ENCODE results near the gene PDE4D.

PDE4D gene

DNA sequence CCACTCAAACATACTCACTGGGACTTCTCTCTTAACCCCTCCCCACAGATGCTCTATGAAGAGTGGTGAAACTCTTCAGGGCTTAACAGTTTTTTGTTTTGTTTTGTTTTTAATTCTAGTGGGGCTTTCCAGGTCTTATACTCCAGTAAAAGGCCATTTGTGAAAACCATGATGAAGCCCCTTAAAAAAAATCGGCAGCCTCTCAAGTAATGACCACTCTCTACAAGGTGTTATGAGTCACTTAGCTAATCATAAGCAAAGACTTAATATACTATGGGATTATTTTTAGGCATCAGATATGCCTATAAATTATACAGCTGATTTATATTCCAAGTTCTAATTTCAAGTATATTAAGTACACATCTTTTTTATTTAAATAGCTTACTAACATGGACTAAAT is 702.8 kb downstream of the PDE4D start:
- Histone ChIP-seq H3K27me3 (ENCODE audit: insufficient read depth, poor library complexity, severe bottlenecking) (no peaks in the 10 kb centered on the region), H3K27ac (replicated peaks) (no peak overlapping the region), H3K4me3 (replicated peaks; ENCODE audit: insufficient read depth, low read length) (no peak overlapping the region)
- TF ChIP-seq, protein P1, sequence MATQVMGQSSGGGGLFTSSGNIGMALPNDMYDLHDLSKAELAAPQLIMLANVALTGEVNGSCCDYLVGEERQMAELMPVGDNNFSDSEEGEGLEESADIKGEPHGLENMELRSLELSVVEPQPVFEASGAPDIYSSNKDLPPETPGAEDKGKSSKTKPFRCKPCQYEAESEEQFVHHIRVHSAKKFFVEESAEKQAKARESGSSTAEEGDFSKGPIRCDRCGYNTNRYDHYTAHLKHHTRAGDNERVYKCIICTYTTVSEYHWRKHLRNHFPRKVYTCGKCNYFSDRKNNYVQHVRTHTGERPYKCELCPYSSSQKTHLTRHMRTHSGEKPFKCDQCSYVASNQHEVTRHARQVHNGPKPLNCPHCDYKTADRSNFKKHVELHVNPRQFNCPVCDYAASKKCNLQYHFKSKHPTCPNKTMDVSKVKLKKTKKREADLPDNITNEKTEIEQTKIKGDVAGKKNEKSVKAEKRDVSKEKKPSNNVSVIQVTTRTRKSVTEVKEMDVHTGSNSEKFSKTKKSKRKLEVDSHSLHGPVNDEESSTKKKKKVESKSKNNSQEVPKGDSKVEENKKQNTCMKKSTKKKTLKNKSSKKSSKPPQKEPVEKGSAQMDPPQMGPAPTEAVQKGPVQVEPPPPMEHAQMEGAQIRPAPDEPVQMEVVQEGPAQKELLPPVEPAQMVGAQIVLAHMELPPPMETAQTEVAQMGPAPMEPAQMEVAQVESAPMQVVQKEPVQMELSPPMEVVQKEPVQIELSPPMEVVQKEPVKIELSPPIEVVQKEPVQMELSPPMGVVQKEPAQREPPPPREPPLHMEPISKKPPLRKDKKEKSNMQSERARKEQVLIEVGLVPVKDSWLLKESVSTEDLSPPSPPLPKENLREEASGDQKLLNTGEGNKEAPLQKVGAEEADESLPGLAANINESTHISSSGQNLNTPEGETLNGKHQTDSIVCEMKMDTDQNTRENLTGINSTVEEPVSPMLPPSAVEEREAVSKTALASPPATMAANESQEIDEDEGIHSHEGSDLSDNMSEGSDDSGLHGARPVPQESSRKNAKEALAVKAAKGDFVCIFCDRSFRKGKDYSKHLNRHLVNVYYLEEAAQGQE (IDR thresholded peaks at IDR 0.05; ENCODE audit: insufficient replicate concordance, low read depth), result no peak
- TF ChIP-seq POLR2AphosphoS5 (IDR thresholded peaks at IDR 0.05; ENCODE audit: low read depth) (no peak), SPI1 (IDR thresholded peaks at IDR 0.05; ENCODE audit: borderline replicate concordance, low read depth) (no peak), GABPA (IDR thresholded peaks at IDR 0.05; ENCODE audit: low read depth) (no peak)
- TF ChIP-seq, protein P2, sequence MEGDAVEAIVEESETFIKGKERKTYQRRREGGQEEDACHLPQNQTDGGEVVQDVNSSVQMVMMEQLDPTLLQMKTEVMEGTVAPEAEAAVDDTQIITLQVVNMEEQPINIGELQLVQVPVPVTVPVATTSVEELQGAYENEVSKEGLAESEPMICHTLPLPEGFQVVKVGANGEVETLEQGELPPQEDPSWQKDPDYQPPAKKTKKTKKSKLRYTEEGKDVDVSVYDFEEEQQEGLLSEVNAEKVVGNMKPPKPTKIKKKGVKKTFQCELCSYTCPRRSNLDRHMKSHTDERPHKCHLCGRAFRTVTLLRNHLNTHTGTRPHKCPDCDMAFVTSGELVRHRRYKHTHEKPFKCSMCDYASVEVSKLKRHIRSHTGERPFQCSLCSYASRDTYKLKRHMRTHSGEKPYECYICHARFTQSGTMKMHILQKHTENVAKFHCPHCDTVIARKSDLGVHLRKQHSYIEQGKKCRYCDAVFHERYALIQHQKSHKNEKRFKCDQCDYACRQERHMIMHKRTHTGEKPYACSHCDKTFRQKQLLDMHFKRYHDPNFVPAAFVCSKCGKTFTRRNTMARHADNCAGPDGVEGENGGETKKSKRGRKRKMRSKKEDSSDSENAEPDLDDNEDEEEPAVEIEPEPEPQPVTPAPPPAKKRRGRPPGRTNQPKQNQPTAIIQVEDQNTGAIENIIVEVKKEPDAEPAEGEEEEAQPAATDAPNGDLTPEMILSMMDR (IDR thresholded peaks at IDR 0.05; ENCODE audit: insufficient read depth, low read length), result no peak
- DNase-seq (ENCODE audit: low read depth in 1 of 2, low spot score in 1 of 2), result no peak

DNA sequence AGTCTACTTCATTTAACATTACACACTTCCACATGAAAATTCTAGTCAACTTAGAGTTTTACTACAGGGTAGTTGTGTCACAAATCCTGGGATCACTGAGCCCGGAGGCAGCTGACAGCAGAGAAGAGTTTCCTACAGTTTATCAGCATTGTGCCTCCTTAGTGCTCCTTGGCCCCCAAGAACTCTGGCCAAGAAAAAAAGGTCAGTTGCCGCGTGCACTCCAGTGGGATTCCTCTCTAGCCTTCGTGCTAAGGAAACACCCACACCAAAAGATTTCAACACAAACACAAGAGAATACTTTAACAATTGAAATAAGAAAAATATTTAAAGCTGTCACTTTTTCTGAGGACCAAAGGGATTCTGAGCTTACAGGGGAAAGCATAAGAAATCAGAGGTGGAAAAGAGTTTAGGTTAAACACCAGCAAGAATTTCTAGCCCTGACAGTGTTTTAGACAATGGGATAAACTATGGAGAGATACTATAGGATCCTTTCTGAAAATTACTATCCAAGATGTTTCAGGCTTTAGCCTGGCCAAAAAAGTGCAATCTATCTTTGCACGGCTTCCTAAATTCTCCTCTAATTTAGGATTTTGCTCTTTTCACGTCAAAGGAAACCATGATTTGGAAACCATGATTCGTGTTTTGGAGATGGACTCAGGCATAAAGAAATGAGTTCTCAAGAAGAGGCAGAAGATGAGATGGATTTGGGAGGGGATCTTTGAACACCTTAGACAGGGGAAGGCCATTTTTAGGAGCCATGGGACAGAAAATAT is 703.9 kb downstream of the PDE4D start:
- no peak overlapping the region for H3K27ac ChIP-seq (replicated peaks)
- TF ChIP-seq, protein P2 (IDR thresholded peaks at IDR 0.05; ENCODE audit: insufficient read depth, low read length), result no peak
- no peak for TF ChIP-seq POLR2AphosphoS5 (IDR thresholded peaks at IDR 0.05; ENCODE audit: low read depth)
- TF ChIP-seq GABPA (IDR thresholded peaks at IDR 0.05; ENCODE audit: low read depth), result no peak
- no peak for TF ChIP-seq SPI1 (IDR thresholded peaks at IDR 0.05; ENCODE audit: borderline replicate concordance, low read depth)
- TF ChIP-seq, protein P1 (IDR thresholded peaks at IDR 0.05; ENCODE audit: insufficient replicate concordance, low read depth), result no peak

DNA sequence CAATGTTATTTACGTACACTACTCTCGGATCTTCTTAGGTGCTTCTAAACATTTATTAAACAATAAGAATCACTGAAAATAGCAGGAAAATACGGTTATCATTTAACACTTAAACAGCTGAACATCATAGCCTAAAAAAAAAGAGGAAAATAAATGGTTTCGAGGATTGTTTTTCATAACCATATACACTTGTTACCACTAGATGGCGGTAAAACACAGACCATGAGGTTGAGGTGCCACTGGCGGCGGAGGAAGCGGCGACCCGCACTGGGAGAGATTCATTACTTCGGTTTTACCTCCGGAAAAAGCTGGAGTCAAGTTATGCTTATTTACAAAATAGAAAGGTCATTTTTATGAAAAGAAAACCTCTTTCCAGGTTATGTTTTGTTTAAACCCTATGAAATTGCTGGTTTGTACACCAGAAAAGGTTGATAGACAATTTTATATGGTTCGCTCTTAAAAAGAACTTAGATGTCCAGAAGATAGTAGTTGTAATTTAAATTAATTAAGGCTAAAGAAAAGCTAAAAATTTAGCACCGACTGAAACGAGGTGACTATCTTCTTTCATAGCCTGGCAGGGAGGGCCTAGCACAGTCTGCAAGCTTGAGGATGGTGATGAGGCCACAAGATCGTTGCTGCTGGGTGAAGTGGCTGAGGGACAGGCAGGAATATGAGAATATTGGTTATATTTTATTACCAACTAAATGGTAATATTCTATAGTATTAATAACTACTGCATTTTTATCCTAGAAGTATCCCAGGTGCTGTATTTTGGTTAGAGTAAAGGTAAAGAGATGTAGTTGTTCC is 704.9 kb downstream of the PDE4D start:
- DNase-seq (ENCODE audit: low read depth in 1 of 2, low spot score in 1 of 2), result peak in 1 of 2 experiments; percentile 38
- Histone ChIP-seq H3K27me3 (ENCODE audit: insufficient read depth, poor library complexity, severe bottlenecking) (no peaks in the 10 kb centered on the region), H3K27ac (replicated peaks) (no peak overlapping the region), H3K4me3 (replicated peaks; ENCODE audit: insufficient read depth, low read length) (no peak overlapping the region)
- TF ChIP-seq, protein P1 (IDR thresholded peaks at IDR 0.05; ENCODE audit: insufficient replicate concordance, low read depth), result no peak
- TF ChIP-seq GABPA (IDR thresholded peaks at IDR 0.05; ENCODE audit: low read depth), result no peak
- TF ChIP-seq SPI1 (IDR thresholded peaks at IDR 0.05; ENCODE audit: borderline replicate concordance, low read depth), result no peak
- TF ChIP-seq, protein P2 (IDR thresholded peaks at IDR 0.05; ENCODE audit: insufficient read depth, low read length), result no peak
- TF ChIP-seq POLR2AphosphoS5 (IDR thresholded peaks at IDR 0.05; ENCODE audit: low read depth), result no peak

More for the DNA sequence above, 703.9 kb downstream of the PDE4D start:
- no peak overlapping the region for H3K4me3 ChIP-seq (replicated peaks; ENCODE audit: insufficient read depth, low read length)
- no peaks in the 10 kb centered on the region for H3K27me3 ChIP-seq (ENCODE audit: insufficient read depth, poor library complexity, severe bottlenecking)
- DNase-seq (ENCODE audit: low read depth in 1 of 2, low spot score in 1 of 2), result no peak
